A673 (cell line): ENCODE results near the gene RTP3. TPM values are rescaled to one million over a fixed set of nuclear protein-coding genes. Genes with fewer than 3 reads are reported as not detected.
"Not testable (repeated sequence)": the region's sequence is repeated elsewhere in the genome, so short reads cannot be mapped to it uniquely, and the experiment has no call there.

ENCODE experiments used
- BruUV-seq: library from RNA; stranded (reverse); fragments of 400-500 nt; replicated peaks from 2 replicates; lab custom pipeline; 2021; lab: Mats Ljungman, UMichigan
- CTCF ChIA-PET: fragments of 300-600 bp; sonication (Branson Sonifier 250); formaldehyde crosslinking; loops from one replicate; lab custom pipeline; 2022; ENCODE audit warnings: antibody characterized with exemption; lab: Charles Lee
- POLR2A ChIA-PET: fragments of 300-600 bp; sonication (Branson Sonifier 250); formaldehyde crosslinking; loops from one replicate; lab custom pipeline; 2022; ENCODE audit warnings: antibody characterized with exemption; ENCODE audit not compliant: low non-redundant PET; lab: Charles Lee
- DNase-seq: peaks from one replicate; pipeline ENCODE4 v3.0.0-alpha.2; 2015; ENCODE audit warnings: low spot score
- H3K27ac ChIP-seq: fragments of 200-600 bp; sonication (generic); 2 replicates; pipeline ENCODE4 v1.5.1; 2016; ENCODE audit warnings: mixed run types, low read depth, mild to moderate bottlenecking, mixed read lengths, antibody characterized with exemption, low read length; ENCODE audit not compliant: poor library complexity, severe bottlenecking
- H3K27me3 ChIP-seq: fragments of 200-600 bp; sonication (generic); replicated peaks from 2 replicates; pipeline ENCODE4 v1.6.1; 2017; ENCODE audit warnings: mixed run types, low read depth, mild to moderate bottlenecking, mixed read lengths, antibody characterized with exemption, low read length; ENCODE audit not compliant: insufficient read depth, poor library complexity
- H3K36me3 ChIP-seq: fragments of 200-600 bp; sonication (generic); 2 replicates; pipeline ENCODE4 v1.6.1; 2016; ENCODE audit warnings: mixed run types, mild to moderate bottlenecking, mixed read lengths, antibody characterized with exemption, low read length; ENCODE audit not compliant: insufficient read depth, poor library complexity, severe bottlenecking
- H3K4me1 ChIP-seq: fragments of 200-600 bp; sonication (generic); 2 replicates; pipeline ENCODE4 v1.6.1; 2017; ENCODE audit warnings: mixed run types, mild to moderate bottlenecking, mixed read lengths, antibody characterized with exemption, low read length; ENCODE audit not compliant: insufficient read depth, poor library complexity, severe bottlenecking
- H3K4me3 ChIP-seq: fragments of 200-600 bp; sonication (generic); 2 replicates; pipeline ENCODE4 v1.5.1; 2016; ENCODE audit warnings: low read depth, mixed run types, mild to moderate bottlenecking, mixed read lengths, low read length; ENCODE audit not compliant: poor library complexity, severe bottlenecking
- H3K9me3 ChIP-seq: fragments of 200-600 bp; sonication (generic); 2 replicates; pipeline ENCODE4 v1.6.1; 2016; ENCODE audit warnings: mixed run types, low read depth, mild to moderate bottlenecking, mixed read lengths, antibody characterized with exemption, low read length; ENCODE audit not compliant: poor library complexity, severe bottlenecking
- EZH2 ChIP-seq: fragments of 200-600 bp; sonication (generic); IDR thresholded peaks from 2 replicates; pipeline ENCODE4 v1.6.1; 2017; ENCODE audit warnings: borderline replicate concordance, low read depth, mild to moderate bottlenecking, mixed read lengths, antibody characterized with exemption, low read length; ENCODE audit not compliant: poor library complexity, severe bottlenecking
- intact Hi-C: fragments of 100-400 bp; cut with micrococcal nuclease; formaldehyde crosslinking; loops from one replicate; pipeline ENCODE4 v1.10.0; 2022; ENCODE audit not compliant: unreplicated experiment
- total RNA-seq: library from RNA; stranded (reverse); gene quantifications from 2 replicates; pipeline ENCODE4 v1.2.3, GENCODE V29; 2021
- TF ChIP-seq, protein P1 (sequence below): fragments of 300-800, 200-600 bp; sonication (generic); conservative IDR thresholded peaks from 2 replicates; pipeline ENCODE4 v1.5.1; 2017; ENCODE audit warnings: low read depth, mild to moderate bottlenecking, antibody characterized with exemption, low read length, moderate library complexity, mixed read lengths

The RTP3 gene
- total RNA-seq, 1 experiment from 2014 or later: not detected

DNA sequence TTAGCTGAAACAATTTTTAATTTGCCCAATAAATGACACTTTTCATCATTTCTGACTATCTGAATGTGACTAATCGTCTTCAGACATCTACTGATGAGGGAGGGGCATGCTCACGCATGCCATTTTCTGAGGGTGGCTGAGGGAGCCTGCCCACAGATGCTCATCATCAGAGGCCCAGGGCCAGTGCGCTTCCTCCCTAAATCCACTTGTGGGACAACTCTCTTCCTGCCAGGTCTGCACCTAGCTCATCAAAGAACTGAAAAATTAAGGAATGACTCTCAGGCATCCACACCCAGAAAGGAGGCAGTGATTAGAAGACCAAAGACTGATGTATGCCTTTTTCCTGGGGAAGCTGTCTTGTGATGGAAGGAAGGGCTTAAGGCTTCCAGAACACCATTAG, 22.8 kb downstream of the RTP3 start:
- no peaks in the 10 kb centered on the region for H3K4me1 ChIP-seq
- H3K4me3 ChIP-seq: no peak overlapping the region
- no peak for TF ChIP-seq EZH2
- TF ChIP-seq, protein P1, sequence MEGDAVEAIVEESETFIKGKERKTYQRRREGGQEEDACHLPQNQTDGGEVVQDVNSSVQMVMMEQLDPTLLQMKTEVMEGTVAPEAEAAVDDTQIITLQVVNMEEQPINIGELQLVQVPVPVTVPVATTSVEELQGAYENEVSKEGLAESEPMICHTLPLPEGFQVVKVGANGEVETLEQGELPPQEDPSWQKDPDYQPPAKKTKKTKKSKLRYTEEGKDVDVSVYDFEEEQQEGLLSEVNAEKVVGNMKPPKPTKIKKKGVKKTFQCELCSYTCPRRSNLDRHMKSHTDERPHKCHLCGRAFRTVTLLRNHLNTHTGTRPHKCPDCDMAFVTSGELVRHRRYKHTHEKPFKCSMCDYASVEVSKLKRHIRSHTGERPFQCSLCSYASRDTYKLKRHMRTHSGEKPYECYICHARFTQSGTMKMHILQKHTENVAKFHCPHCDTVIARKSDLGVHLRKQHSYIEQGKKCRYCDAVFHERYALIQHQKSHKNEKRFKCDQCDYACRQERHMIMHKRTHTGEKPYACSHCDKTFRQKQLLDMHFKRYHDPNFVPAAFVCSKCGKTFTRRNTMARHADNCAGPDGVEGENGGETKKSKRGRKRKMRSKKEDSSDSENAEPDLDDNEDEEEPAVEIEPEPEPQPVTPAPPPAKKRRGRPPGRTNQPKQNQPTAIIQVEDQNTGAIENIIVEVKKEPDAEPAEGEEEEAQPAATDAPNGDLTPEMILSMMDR: no peak
- intact Hi-C loops: no loop called here
- no peaks in the 10 kb centered on the region for H3K36me3 ChIP-seq
- no TSS peak for BruUV-seq
- no peak overlapping the region for H3K27ac ChIP-seq
- POLR2A ChIA-PET: no interaction called here
- H3K9me3 ChIP-seq: no peaks in the 10 kb centered on the region
- H3K27me3 ChIP-seq: no peaks in the 10 kb centered on the region
- DNase-seq: no peak
- CTCF ChIA-PET: no interaction called here

DNA sequence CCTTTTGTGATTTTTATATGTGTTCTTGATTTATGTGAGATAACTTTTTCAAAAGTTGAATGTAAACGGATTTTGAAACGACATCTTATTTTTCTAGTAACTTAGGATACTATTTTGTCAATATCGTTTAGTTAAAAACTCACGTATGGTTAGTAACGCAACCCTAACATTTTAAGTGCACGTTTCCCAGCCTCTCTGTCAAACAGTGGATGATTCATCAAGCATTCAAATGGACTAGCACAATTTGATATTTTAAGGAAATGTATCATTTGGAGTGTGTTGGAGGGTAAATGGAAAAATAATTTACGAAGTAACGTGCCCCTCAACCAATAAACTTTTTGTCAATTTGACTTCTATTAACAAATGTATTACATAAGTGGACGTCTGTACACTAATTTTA, 23.3 kb downstream of the RTP3 start:
- no peak for DNase-seq
- no peak overlapping the region for H3K27ac ChIP-seq
- intact Hi-C loops: no loop called here
- no peak overlapping the region for H3K4me3 ChIP-seq
- no peaks in the 10 kb centered on the region for H3K27me3 ChIP-seq
- no peaks in the 10 kb centered on the region for H3K9me3 ChIP-seq
- H3K36me3 ChIP-seq: no peaks in the 10 kb centered on the region
- ChIA-PET CTCF (no interaction called here), POLR2A (no interaction called here)
- no TSS peak for BruUV-seq
- no peaks in the 10 kb centered on the region for H3K4me1 ChIP-seq
- TF ChIP-seq EZH2: no peak
- TF ChIP-seq, protein P1: no peak

DNA sequence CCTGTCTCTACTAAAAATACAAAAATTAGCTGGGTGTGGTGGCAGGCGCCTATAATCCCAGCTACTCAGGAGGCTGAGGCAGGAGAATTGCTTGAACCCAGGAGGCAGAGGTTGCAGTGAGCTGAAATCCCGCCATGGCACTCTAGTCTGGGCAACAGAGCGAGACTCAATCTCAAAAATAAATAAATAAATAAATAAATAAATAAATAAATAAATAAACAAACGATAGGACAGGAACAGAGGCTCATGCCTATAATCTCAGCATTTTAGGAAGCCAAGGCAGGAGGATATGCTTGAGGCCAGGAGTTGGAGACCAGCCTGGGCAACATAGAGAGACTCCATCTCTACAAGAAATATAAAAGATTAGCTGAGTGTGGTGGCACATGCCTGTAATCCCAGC, 24.4 kb downstream of the RTP3 start:
- CTCF ChIA-PET, H3K36me3 ChIP-seq, H3K4me3 ChIP-seq, DNase-seq, BruUV-seq, H3K4me1 ChIP-seq, H3K27ac ChIP-seq, intact Hi-C loops, POLR2A ChIA-PET, H3K27me3 ChIP-seq, H3K9me3 ChIP-seq: not testable (repeated sequence)

DNA sequence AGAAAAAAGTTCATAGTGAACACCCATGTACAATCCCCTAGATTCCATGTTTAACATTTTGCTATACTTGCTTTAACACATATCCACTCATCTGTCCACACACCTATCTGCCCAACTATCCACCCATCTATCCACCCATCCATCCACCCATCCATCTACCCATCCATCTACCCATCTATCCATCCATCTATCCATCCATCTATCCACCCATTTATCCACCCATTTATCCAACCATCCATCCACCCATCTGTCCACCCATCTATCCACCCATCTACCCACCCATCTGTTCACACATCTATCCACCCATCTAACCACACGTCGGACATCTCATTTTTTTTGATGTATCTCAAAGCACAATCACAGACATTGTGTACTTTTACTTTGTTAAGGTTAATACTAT, 25.8 kb downstream of the RTP3 start:
- no peaks in the 10 kb centered on the region for H3K27me3 ChIP-seq
- intact Hi-C loops: no loop called here
- BruUV-seq: no TSS peak
- H3K27ac ChIP-seq: no peak overlapping the region
- no peak for DNase-seq
- TF ChIP-seq EZH2: no peak
- TF ChIP-seq, protein P1: no peak
- H3K4me3 ChIP-seq: no peak overlapping the region
- H3K9me3 ChIP-seq: no peaks in the 10 kb centered on the region
- no peaks in the 10 kb centered on the region for H3K36me3 ChIP-seq
- ChIA-PET CTCF (no interaction called here), POLR2A (no interaction called here)
- H3K4me1 ChIP-seq: no peaks in the 10 kb centered on the region
